Panc1 (cell line): ENCODE measurements around the gene IL1RAP. TPM values are rescaled to one million over a fixed set of nuclear protein-coding genes. Genes with fewer than 3 reads are reported as not detected.

Experiments
- ATAC-seq: fragments of 200-7000 bp; cut with Tn5 transposase; 2 replicates; pipeline ENCODE4 v1.9.1; 2020; ENCODE audit warnings: mild to moderate bottlenecking, moderate library complexity
- BruUV-seq: library from RNA; stranded (reverse); fragments of 400-500 nt; replicated peaks from 2 replicates; lab custom pipeline; 2021; lab: Mats Ljungman, UMichigan
- CTCF ChIA-PET: fragments of 300-600 bp; sonication (Branson Sonifier 250); formaldehyde crosslinking; loops from one replicate; lab custom pipeline; 2022; ENCODE audit warnings: antibody characterized with exemption; lab: Charles Lee
- POLR2A ChIA-PET: fragments of 300-600 bp; sonication (Branson Sonifier 250); formaldehyde crosslinking; loops from one replicate; lab custom pipeline; 2022; ENCODE audit warnings: antibody characterized with exemption; lab: Charles Lee
- DNase-seq: peaks from one replicate; pipeline ENCODE4 v3.0.0-alpha.2; 2010; ENCODE audit warnings: low read depth, low spot score
- H3K27ac ChIP-seq: 2 replicates; pipeline ENCODE4 v1.5.1; 2011; ENCODE audit warnings: mild to moderate bottlenecking, low read length, inconsistent platforms
- H3K27me3 ChIP-seq: fragments of 200-500 bp; sonication (Bioruptor generic); 2 replicates; pipeline ENCODE4 v1.6.0; 2014; ENCODE audit warnings: low read length, inconsistent platforms; ENCODE audit not compliant: control insufficient read depth, insufficient read depth
- H3K36me3 ChIP-seq: fragments of 200-500 bp; sonication (Bioruptor generic); 2 replicates; pipeline ENCODE4 v1.5.1; 2014; ENCODE audit warnings: inconsistent platforms, mild to moderate bottlenecking, low read length, moderate library complexity; ENCODE audit not compliant: control insufficient read depth, insufficient read depth
- H3K4me1 ChIP-seq: 2 replicates; pipeline ENCODE4 v1.5.1; 2011; ENCODE audit warnings: inconsistent platforms, mild to moderate bottlenecking, low read length, moderate library complexity; ENCODE audit not compliant: control insufficient read depth, insufficient read depth
- H3K4me3 ChIP-seq, 2 experiments: 2 replicates each; pipeline ENCODE4 v1.5.1; 2011 to 2012; ENCODE audit warnings: low read depth in 2 of 2, low read length in 2 of 2, mild to moderate bottlenecking in 2 of 2, inconsistent platforms in 1 of 2, moderate library complexity in 1 of 2
- H3K9me3 ChIP-seq: fragments of 200-500 bp; sonication (Bioruptor generic); 2 replicates; pipeline ENCODE4 v1.5.1; 2014; ENCODE audit warnings: low read depth, mild to moderate bottlenecking, inconsistent platforms, low read length, moderate library complexity; ENCODE audit not compliant: control insufficient read depth, insufficient read depth
- POLR2AphosphoS5 ChIP-seq: IDR thresholded peaks from 2 replicates; pipeline ENCODE4 v1.6.1; 2012; ENCODE audit warnings: mild to moderate bottlenecking, low read depth, low read length, moderate library complexity
- SIN3A ChIP-seq: IDR thresholded peaks from 2 replicates; pipeline ENCODE4 v1.6.1; 2012; ENCODE audit warnings: low read depth, mild to moderate bottlenecking, low read length, moderate library complexity, borderline replicate concordance; ENCODE audit not compliant: insufficient read depth
- TCF7L2 ChIP-seq: IDR thresholded peaks from 2 replicates; pipeline ENCODE4 v1.6.1; 2011; ENCODE audit warnings: mild to moderate bottlenecking, low read depth, low read length, inconsistent platforms
- in situ Hi-C: cut with HindIII; loops from 2 replicates; pipeline ENCODE4 v1.10.0; 2016; ENCODE audit warnings: low sequenced_read_pairs, low pct_unique_long_range_greater_than_20kb
- intact Hi-C: fragments of 100-400 bp; cut with micrococcal nuclease; formaldehyde crosslinking; loops from one replicate; pipeline ENCODE4 v1.10.0; 2022; ENCODE audit not compliant: unreplicated experiment
- total RNA-seq: library from RNA; stranded (reverse); gene quantifications from one replicate; pipeline ENCODE4 v1.2.1, GENCODE V29; 2021; ENCODE audit not compliant: unreplicated experiment
- TF ChIP-seq, protein P1 (sequence below), 2 experiments: IDR thresholded peaks; 2 replicates each; pipeline ENCODE4 v1.6.1; 2011 to 2012; ENCODE audit warnings: low read depth in 2 of 2, control low read depth in 1 of 2, low read length in 1 of 2, mild to moderate bottlenecking in 1 of 2, moderate library complexity in 1 of 2; ENCODE audit not compliant: insufficient read depth in 1 of 2
- TF ChIP-seq, protein P2 (sequence below): fragments of 450-650 bp; IDR thresholded peaks from 2 replicates; pipeline ENCODE4 v1.5.1; 2017; ENCODE audit warnings: mild to moderate bottlenecking

IL1RAP gene
- total RNA-seq, 1 experiment from 2014 or later, result 5.2 TPM

DNA sequence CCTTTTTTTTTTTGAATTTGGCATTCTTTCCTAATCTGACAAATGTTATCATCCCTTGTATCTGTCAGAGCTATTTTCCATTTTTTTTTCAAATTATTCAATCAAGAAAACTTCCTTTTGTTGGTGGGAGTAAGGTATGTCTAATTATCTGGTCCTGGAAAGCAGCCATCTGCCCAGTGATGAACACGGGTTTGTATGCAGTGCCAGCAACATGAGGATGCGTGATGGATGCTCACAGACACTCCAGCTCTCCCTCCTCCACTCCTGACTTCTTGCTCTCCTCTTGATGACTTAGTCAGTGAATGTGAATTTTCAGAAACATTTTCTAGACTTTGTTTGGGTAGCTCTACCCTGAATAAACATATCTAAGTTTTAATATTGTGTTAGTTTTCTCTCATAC lies 79.2 kb downstream of the IL1RAP start:
- Histone ChIP-seq H3K9me3 (no peaks in the 10 kb centered on the region), H3K4me3 (no peak overlapping the region), H3K4me1 (no peaks in the 10 kb centered on the region), H3K27me3 (no peaks in the 10 kb centered on the region), H3K27ac (no peak overlapping the region), H3K36me3 (no peaks in the 10 kb centered on the region)
- ChIA-PET CTCF (no interaction called here), POLR2A (no interaction called here)
- no peak for DNase-seq
- no peak for TF ChIP-seq TCF7L2
- TF ChIP-seq, protein P1, sequence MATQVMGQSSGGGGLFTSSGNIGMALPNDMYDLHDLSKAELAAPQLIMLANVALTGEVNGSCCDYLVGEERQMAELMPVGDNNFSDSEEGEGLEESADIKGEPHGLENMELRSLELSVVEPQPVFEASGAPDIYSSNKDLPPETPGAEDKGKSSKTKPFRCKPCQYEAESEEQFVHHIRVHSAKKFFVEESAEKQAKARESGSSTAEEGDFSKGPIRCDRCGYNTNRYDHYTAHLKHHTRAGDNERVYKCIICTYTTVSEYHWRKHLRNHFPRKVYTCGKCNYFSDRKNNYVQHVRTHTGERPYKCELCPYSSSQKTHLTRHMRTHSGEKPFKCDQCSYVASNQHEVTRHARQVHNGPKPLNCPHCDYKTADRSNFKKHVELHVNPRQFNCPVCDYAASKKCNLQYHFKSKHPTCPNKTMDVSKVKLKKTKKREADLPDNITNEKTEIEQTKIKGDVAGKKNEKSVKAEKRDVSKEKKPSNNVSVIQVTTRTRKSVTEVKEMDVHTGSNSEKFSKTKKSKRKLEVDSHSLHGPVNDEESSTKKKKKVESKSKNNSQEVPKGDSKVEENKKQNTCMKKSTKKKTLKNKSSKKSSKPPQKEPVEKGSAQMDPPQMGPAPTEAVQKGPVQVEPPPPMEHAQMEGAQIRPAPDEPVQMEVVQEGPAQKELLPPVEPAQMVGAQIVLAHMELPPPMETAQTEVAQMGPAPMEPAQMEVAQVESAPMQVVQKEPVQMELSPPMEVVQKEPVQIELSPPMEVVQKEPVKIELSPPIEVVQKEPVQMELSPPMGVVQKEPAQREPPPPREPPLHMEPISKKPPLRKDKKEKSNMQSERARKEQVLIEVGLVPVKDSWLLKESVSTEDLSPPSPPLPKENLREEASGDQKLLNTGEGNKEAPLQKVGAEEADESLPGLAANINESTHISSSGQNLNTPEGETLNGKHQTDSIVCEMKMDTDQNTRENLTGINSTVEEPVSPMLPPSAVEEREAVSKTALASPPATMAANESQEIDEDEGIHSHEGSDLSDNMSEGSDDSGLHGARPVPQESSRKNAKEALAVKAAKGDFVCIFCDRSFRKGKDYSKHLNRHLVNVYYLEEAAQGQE (IDR thresholded peaks at IDR 0.05; ENCODE audit: insufficient read depth in 1 of 2, low read depth in 2 of 2, low read length in 1 of 2), result no peak
- no peak for TF ChIP-seq POLR2AphosphoS5
- TF ChIP-seq, protein P2, sequence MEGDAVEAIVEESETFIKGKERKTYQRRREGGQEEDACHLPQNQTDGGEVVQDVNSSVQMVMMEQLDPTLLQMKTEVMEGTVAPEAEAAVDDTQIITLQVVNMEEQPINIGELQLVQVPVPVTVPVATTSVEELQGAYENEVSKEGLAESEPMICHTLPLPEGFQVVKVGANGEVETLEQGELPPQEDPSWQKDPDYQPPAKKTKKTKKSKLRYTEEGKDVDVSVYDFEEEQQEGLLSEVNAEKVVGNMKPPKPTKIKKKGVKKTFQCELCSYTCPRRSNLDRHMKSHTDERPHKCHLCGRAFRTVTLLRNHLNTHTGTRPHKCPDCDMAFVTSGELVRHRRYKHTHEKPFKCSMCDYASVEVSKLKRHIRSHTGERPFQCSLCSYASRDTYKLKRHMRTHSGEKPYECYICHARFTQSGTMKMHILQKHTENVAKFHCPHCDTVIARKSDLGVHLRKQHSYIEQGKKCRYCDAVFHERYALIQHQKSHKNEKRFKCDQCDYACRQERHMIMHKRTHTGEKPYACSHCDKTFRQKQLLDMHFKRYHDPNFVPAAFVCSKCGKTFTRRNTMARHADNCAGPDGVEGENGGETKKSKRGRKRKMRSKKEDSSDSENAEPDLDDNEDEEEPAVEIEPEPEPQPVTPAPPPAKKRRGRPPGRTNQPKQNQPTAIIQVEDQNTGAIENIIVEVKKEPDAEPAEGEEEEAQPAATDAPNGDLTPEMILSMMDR, result no peak
- TF ChIP-seq SIN3A, result no peak
- intact Hi-C loops (no loop called here), in situ Hi-C loops (no loop called here)
- no peak for ATAC-seq
- BruUV-seq, result no TSS peak

DNA sequence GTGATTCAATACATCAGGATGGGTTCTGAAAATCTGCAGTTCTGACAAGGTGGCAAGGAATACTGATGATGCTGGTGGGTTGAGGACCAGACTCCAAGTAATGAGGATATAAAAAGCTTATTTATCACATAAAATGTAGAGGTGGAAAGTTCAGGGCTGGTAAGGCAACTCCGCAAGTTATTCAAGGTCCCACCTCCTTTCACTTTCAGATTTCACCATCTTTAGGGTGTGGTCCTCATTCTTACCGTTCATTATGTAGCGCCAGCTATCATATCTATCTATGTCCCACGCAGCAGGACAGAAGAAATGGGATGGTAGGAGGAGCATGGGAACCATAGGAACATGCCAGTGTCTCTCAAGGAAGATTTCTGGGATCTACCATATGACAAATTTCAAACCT lies 80.3 kb downstream of the IL1RAP start:
- no peaks in the 10 kb centered on the region for H3K4me1 ChIP-seq
- TF ChIP-seq, protein P2, result no peak
- TF ChIP-seq, protein P1 (IDR thresholded peaks at IDR 0.05; ENCODE audit: insufficient read depth in 1 of 2, low read depth in 2 of 2, low read length in 1 of 2), result no peak
- TF ChIP-seq SIN3A (no peak), TCF7L2 (no peak), POLR2AphosphoS5 (no peak)
- intact Hi-C loops (no loop called here), in situ Hi-C loops (no loop called here)
- no TSS peak for BruUV-seq
- H3K27ac ChIP-seq, result no peak overlapping the region
- POLR2A ChIA-PET, result no interaction called here
- no peaks in the 10 kb centered on the region for H3K27me3 ChIP-seq
- CTCF ChIA-PET, result no interaction called here
- no peaks in the 10 kb centered on the region for H3K36me3 ChIP-seq
- H3K4me3 ChIP-seq, result no peak overlapping the region
- no peak for DNase-seq
- no peak for ATAC-seq
- no peaks in the 10 kb centered on the region for H3K9me3 ChIP-seq
